HepG2 (cell line): ENCODE measurements around the gene NUP35. TPM values are rescaled to one million over a fixed set of nuclear protein-coding genes. Genes with fewer than 3 reads are reported as not detected.

Experiments
- ATAC-seq: fragments of 200-7000 bp; cut with Tn5 transposase; 3 replicates; pipeline ENCODE4 v1.9.1; 2020; ENCODE audit warnings: mild to moderate bottlenecking, moderate library complexity
- BruUV-seq: library from RNA; stranded (reverse); fragments of 400-500 nt; replicated peaks from 2 replicates; lab custom pipeline; 2021; lab: Mats Ljungman, UMichigan
- CTCF ChIA-PET: fragments of 300-600 bp; formaldehyde crosslinking; extraction: SDS; loops from one replicate; lab custom pipeline; 2021; ENCODE audit warnings: low total read pairs, inconsistent platforms, low intra/inter-chr PET ratio; lab: Yijun Ruan, JAX
- POLR2A ChIA-PET: fragments of 350-600 bp; sonication (Branson Sonifier 250); formaldehyde crosslinking; loops from one replicate; lab custom pipeline; 2020; ENCODE audit warnings: antibody characterized with exemption, inconsistent platforms; lab: Yijun Ruan, JAX
- DNase-seq: peaks from one replicate; pipeline ENCODE4 v3.0.0-alpha.2; 2015; ENCODE audit warnings: low spot score
- FAIRE-seq: peaks from 3 replicates; lab custom pipeline; 2011; peaks lifted over from hg19 to GRCh38; lab: Jason Lieb, UNC
- H2AFZ ChIP-seq: one replicate; pipeline ENCODE4 v1.6.1; 2011; ENCODE audit warnings: low read length, inconsistent platforms
- H3K27ac ChIP-seq: fragments of 300-600 bp; 3 replicates; pipeline ENCODE4 v1.8.0; 2011; ENCODE audit warnings: mixed run types, mild to moderate bottlenecking, mixed read lengths, low read length, inconsistent platforms; ENCODE audit not compliant: insufficient read depth; ENCODE audit errors: extremely low read length
- H3K27me3 ChIP-seq, 2 experiments: fragments of 200-600 bp in 1 of 2; 2 replicates in 1 of 2; 3 replicates in 1 of 2; pipeline versions ENCODE4 v1.6.0 to v1.8.0; 2011; ENCODE audit warnings: low read length in 2 of 2, mild to moderate bottlenecking in 2 of 2, moderate library complexity in 2 of 2, inconsistent platforms in 1 of 2; ENCODE audit not compliant: insufficient read depth in 2 of 2, control insufficient read depth in 1 of 2
- H3K36me3 ChIP-seq, 2 experiments: fragments of 200-600 bp in 1 of 2; replicated peaks in 1 of 2; 2 replicates in 1 of 2; 3 replicates in 1 of 2; pipeline versions ENCODE4 v1.5.1 to v1.8.0; 2011; ENCODE audit warnings: low read length in 2 of 2, inconsistent platforms in 1 of 2; ENCODE audit not compliant: insufficient read depth in 2 of 2, control insufficient read depth in 1 of 2
- H3K4me1 ChIP-seq: 2 replicates; pipeline ENCODE4 v1.5.1; 2012; ENCODE audit warnings: low read length, inconsistent platforms; ENCODE audit not compliant: insufficient read depth
- H3K4me2 ChIP-seq: 2 replicates; pipeline ENCODE4 v1.6.0; 2011; ENCODE audit warnings: low read depth, low read length, inconsistent platforms
- H3K4me3 ChIP-seq, 3 experiments: fragments of 200-600 bp in 1 of 3; sonication (generic), shearing (Covaris generic) in 1 of 3; replicated peaks in 1 of 3; 2 replicates each; pipeline ENCODE4 v1.5.1; 2011 to 2016; ENCODE audit warnings: low read length in 3 of 3, inconsistent platforms in 2 of 3, low read depth in 2 of 3, mild to moderate bottlenecking in 2 of 3, control low read depth in 1 of 3, mixed read lengths in 1 of 3; ENCODE audit not compliant: insufficient read depth in 1 of 3
- H3K79me2 ChIP-seq: one replicate; pipeline ENCODE4 v1.6.1; 2011; ENCODE audit warnings: low read length, inconsistent platforms; ENCODE audit not compliant: insufficient read depth
- H3K9ac ChIP-seq: 2 replicates; pipeline ENCODE4 v1.6.0; 2011; ENCODE audit warnings: mild to moderate bottlenecking, low read depth, low read length, inconsistent platforms; ENCODE audit not compliant: insufficient read depth
- H3K9me3 ChIP-seq: 2 replicates; pipeline ENCODE4 v1.5.1; 2012; ENCODE audit warnings: mild to moderate bottlenecking, low read length
- H4K20me1 ChIP-seq: 2 replicates; pipeline ENCODE4 v1.6.0; 2011; ENCODE audit warnings: inconsistent platforms, mild to moderate bottlenecking, low read length, moderate library complexity; ENCODE audit not compliant: insufficient read depth
- AHR ChIP-seq: IDR thresholded peaks from 2 replicates; pipeline ENCODE4 v1.6.1; 2018; ENCODE audit warnings: missing genetic modification reagents, missing compliant biosample characterization
- ATAD3A ChIP-seq: sonication (generic); formaldehyde crosslinking; IDR thresholded peaks from 2 replicates; pipeline ENCODE4 v1.4.0; 2020; ENCODE audit warnings: missing genetic modification reagents
- GZF1 ChIP-seq: sonication (generic); formaldehyde crosslinking; IDR thresholded peaks from 2 replicates; pipeline ENCODE4 v1.5.1; 2020; ENCODE audit warnings: mild to moderate bottlenecking, missing genetic modification reagents
- MATR3 ChIP-seq: sonication (generic); formaldehyde crosslinking; IDR thresholded peaks from 2 replicates; pipeline ENCODE4 v1.4.0; 2020; ENCODE audit warnings: missing genetic modification reagents
- MED1 ChIP-seq: sonication (generic); formaldehyde crosslinking; IDR thresholded peaks from 2 replicates; pipeline ENCODE4 v1.4.0; 2020; ENCODE audit warnings: missing genetic modification reagents
- POGZ ChIP-seq: sonication (generic); formaldehyde crosslinking; IDR thresholded peaks from 2 replicates; pipeline ENCODE4 v1.4.0; 2020; ENCODE audit warnings: mild to moderate bottlenecking, missing genetic modification reagents
- SMARCC2 ChIP-seq: fragments of 450-650 bp; IDR thresholded peaks from 2 replicates; pipeline ENCODE4 v1.6.1; 2017; ENCODE audit warnings: antibody characterized with exemption, mild to moderate bottlenecking
- SOX6 ChIP-seq, 2 experiments: fragments of 450-650 bp in 1 of 2; sonication (generic) in 1 of 2; formaldehyde crosslinking in 1 of 2; IDR thresholded peaks; 2 replicates each; pipeline versions ENCODE4 v1.4.0 to v1.6.1; 2017 to 2020; ENCODE audit warnings: antibody characterized with exemption in 1 of 2, mild to moderate bottlenecking in 1 of 2, missing genetic modification reagents in 1 of 2
- SP1 ChIP-seq, 2 experiments: fragments of 450-650 bp in 1 of 2; sonication (generic) in 1 of 2; formaldehyde crosslinking in 1 of 2; IDR thresholded peaks; 2 replicates each; pipeline versions ENCODE4 v1.4.0 to v1.6.1; 2016 to 2020; ENCODE audit warnings: missing genetic modification reagents in 1 of 2
- XRCC5 ChIP-seq: fragments of 200-400 bp; formaldehyde crosslinking; optimal IDR thresholded peaks from 2 replicates; pipeline ENCODE3; 2017; ENCODE audit warnings: mild to moderate bottlenecking, low read length
- ZBTB21 ChIP-seq: sonication (generic); formaldehyde crosslinking; IDR thresholded peaks from 2 replicates; pipeline ENCODE4 v1.4.0; 2020; ENCODE audit warnings: missing genetic modification reagents
- ZNF136 ChIP-seq: sonication (generic); formaldehyde crosslinking; IDR thresholded peaks from 2 replicates; pipeline ENCODE4 v1.8.1; 2022; ENCODE audit warnings: low read depth, mild to moderate bottlenecking, moderate library complexity, missing genetic modification reagents
- ZNF17 ChIP-seq: sonication (generic); formaldehyde crosslinking; IDR thresholded peaks from 2 replicates; pipeline ENCODE4 v1.5.0; 2020; ENCODE audit warnings: mild to moderate bottlenecking, missing genetic modification reagents
- ZNF205 ChIP-seq: IDR thresholded peaks from 2 replicates; pipeline ENCODE4 v1.6.1; 2018; ENCODE audit warnings: missing biosample characterization, missing genetic modification reagents
- ZNF317 ChIP-seq: sonication (generic); formaldehyde crosslinking; IDR thresholded peaks from 2 replicates; pipeline ENCODE4 v1.5.0; 2020; ENCODE audit warnings: mild to moderate bottlenecking, missing genetic modification reagents
- WGBS: methylation state at CpG from one replicate; pipeline ENCODE4 v1.1.6; 2017; ENCODE audit warnings: low lambda C conversion rate; 5-methylcytosine and 5-hydroxymethylcytosine counted together
- in situ Hi-C: cut with HindIII; loops from 2 replicates; pipeline ENCODE4 v1.10.0; 2017; ENCODE audit warnings: low pct_unique_long_range_greater_than_20kb; ENCODE audit not compliant: extremely low pct_ligation_motif_present
- intact Hi-C: fragments of 100-400 bp; cut with micrococcal nuclease; formaldehyde crosslinking; loops from one replicate; pipeline ENCODE4 v1.10.0; 2022; ENCODE audit not compliant: unreplicated experiment
- polyA plus RNA-seq, 8 experiments: library from polyadenylated mRNA; depleted of rRNA in 3 of 8; stranded (reverse) in 7 of 8; unstranded in 1 of 8; fragments of >200 nt; fragmentation: Illumina TruSeq in 4 of 8; extraction: Trizol in 4 of 8; gene quantifications; 2 replicates each; pipeline versions ENCODE4 v1.2.1 to v1.2.3, GENCODE V29; 2011 to 2016; ENCODE audit warnings: low read depth in 4 of 8, missing spikeins in 1 of 8, mixed read lengths in 1 of 8; ENCODE audit not compliant: insufficient read depth in 1 of 8
- total RNA-seq, 5 experiments: library from RNA; depleted of rRNA; stranded (reverse); fragments of >200 nt; fragmentation: Illumina TruSeq; extraction: Trizol; gene quantifications; 2 replicates each; pipeline ENCODE4 v1.2.3, GENCODE V29; 2016; ENCODE audit warnings: low read depth in 1 of 5
- TF ChIP-seq, protein P1 (sequence below): sonication (generic); formaldehyde crosslinking; IDR thresholded peaks from 2 replicates; pipeline ENCODE4 v1.8.0; 2022; ENCODE audit warnings: mild to moderate bottlenecking, missing genetic modification reagents

Gene NUP35
- total and polyA plus RNA-seq, 2 of the 13 experiments (the other 11 are each of a cell fraction or from before 2014, with no cell fraction given): 16.9 to 53.6 TPM

DNA sequence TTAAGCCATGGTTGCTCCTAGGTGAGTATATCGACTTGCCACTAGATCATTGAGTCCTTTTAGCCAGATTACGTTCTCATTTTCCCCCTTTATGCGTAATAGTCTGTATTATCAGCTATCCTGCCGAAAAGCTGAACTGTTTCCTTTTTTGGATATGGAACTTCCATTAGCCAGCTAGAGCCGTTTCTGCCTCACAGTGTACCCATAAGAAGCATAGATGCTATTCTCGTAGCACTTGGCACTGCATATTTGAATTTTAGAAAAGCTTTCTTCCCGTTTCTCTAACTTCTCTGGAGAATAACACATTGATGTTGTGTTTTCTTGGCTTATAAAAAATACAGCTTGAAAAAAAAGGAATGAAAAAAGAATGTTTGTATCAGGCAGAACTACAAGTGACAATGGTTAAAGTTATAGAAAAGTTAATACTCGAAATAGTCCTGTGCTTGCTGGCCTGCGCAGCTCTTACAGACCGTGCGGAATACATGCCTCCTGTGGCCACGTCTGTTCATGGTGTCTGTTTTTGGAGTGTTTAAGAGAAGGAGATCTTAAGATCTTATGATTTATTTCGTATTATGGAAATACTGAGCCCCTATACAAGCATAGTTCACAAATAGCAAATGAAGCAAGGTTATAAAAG is 45.0 kb upstream of the NUP35 start (continued):
- TF ChIP-seq ZNF317 (CRISPR knock-in tag) (0 out of 2 replicates have a peak, but pooled peaks have one; percentile 25), ATAD3A (CRISPR knock-in tag) (no peak)

DNA sequence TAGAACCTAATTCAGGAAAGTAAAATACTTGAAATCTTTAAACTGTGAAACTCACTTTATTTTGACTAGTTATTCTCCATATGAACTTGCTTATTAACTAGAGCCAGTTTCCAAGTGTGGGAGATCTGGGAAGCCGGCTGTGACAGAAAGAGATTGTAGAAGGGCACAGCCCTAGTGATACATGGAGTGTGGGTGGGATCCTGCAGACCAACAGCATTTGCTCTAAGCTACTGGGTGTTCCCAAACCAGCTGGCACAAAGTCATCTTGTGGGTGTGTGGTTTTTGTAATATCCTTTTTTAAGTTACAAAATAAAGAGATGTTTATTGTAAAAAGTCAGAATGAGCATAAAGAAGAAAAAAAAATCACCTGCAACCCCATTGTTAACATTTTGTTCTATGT is 42.3 kb upstream of the NUP35 start:
- ATAC-seq (no peak), DNase-seq (no peak), FAIRE-seq (no peak)
- in situ Hi-C loops: no loop called here
- ChIA-PET POLR2A (no interaction called here), CTCF (no interaction called here)
- no peak overlapping the region for H3K4me3 ChIP-seq
- peaks cover 19% of the 10 kb centered on the region for H3K4me1 ChIP-seq
- H3K27me3 ChIP-seq: peaks cover 0 to 6% of the 10 kb centered on the region in 2 experiments; a peak in 2 of 5 replicates
- no peak overlapping the region for H3K27ac ChIP-seq
- no peak overlapping the region for H2AFZ ChIP-seq
- no peaks in the 10 kb centered on the region for H3K79me2 ChIP-seq
- no peaks in the 10 kb centered on the region for H3K36me3 ChIP-seq
- BruUV-seq: no TSS peak
- H4K20me1 ChIP-seq: no peaks in the 10 kb centered on the region
- no peaks in the 10 kb centered on the region for H3K9me3 ChIP-seq
- no peak for TF ChIP-seq SMARCC2
- no peak for TF ChIP-seq ZBTB21 (CRISPR knock-in tag)
- H3K4me2 ChIP-seq: no peak overlapping the region
- H3K9ac ChIP-seq: no peak overlapping the region
- intact Hi-C loops: no loop called here
- WGBS: 10% methylated on average over 1 of the region's 1 CpG

DNA sequence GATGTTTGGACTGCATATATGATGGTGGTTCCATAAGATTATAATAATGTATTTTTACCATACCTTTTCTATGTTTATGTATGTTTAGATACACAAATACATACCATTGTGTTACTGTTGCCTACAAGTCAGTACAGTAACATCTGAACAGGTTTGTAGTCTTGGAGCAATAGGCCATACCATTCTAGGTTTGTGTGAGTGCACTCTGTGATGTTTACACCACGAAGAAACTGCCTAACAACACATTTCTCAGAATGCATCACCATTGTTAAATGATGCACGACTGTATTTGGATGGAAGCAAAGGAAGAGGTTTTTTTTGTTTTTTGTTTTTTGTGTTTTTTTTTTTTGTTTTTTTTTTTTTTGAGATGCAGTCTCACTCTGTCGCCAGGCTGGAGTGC is 36.2 kb upstream of the NUP35 start:
- no peaks in the 10 kb centered on the region for H3K9me3 ChIP-seq
- no peak overlapping the region for H3K4me2 ChIP-seq
- no peaks in the 10 kb centered on the region for H3K27me3 ChIP-seq
- no peak overlapping the region for H3K9ac ChIP-seq
- DNase-seq (no peak), ATAC-seq (no peak), FAIRE-seq (no peak)
- H2AFZ ChIP-seq: no peak overlapping the region
- in situ Hi-C loops (no loop called here), intact Hi-C loops (no loop called here)
- H3K79me2 ChIP-seq: no peaks in the 10 kb centered on the region
- no peak overlapping the region for H3K4me3 ChIP-seq
- 47% methylated on average over 3 of the region's 3 CpGs for WGBS
- POLR2A ChIA-PET: no interaction called here
- H3K4me1 ChIP-seq: peaks cover 18% of the 10 kb centered on the region
- no peaks in the 10 kb centered on the region for H3K36me3 ChIP-seq
- CTCF ChIA-PET: no interaction called here
- H3K27ac ChIP-seq: no peak overlapping the region
- no peaks in the 10 kb centered on the region for H4K20me1 ChIP-seq
- no TSS peak for BruUV-seq
- TF ChIP-seq MED1 (CRISPR knock-in tag) (no peak), SP1 (IDR thresholded peaks at IDR 0.05) (no peak), SP1 (CRISPR knock-in tag; IDR thresholded peaks at IDR 0.05) (no peak), POGZ (no peak), XRCC5 (no peak), ZNF136 (CRISPR knock-in tag) (no peak), MATR3 (CRISPR knock-in tag) (no peak), ZNF205 (CRISPR knock-in tag) (no peak), SOX6 (IDR thresholded peaks at IDR 0.05) (no peak), SOX6 (CRISPR knock-in tag; IDR thresholded peaks at IDR 0.05) (no peak), AHR (CRISPR knock-in tag) (no peak), ZNF17 (CRISPR knock-in tag) (no peak), GZF1 (CRISPR knock-in tag) (no peak)
- TF ChIP-seq, protein P1, sequence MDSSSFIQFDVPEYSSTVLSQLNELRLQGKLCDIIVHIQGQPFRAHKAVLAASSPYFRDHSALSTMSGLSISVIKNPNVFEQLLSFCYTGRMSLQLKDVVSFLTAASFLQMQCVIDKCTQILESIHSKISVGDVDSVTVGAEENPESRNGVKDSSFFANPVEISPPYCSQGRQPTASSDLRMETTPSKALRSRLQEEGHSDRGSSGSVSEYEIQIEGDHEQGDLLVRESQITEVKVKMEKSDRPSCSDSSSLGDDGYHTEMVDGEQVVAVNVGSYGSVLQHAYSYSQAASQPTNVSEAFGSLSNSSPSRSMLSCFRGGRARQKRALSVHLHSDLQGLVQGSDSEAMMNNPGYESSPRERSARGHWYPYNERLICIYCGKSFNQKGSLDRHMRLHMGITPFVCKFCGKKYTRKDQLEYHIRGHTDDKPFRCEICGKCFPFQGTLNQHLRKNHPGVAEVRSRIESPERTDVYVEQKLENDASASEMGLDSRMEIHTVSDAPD: no peak
